WTC11 (cell line): ENCODE results near the gene ANKRD13D.

Source experiments
- GRHL2 ChIP-seq: fragments of 250-450 bp; sonication (Bioruptor Pico); IDR thresholded peaks from 2 replicates; pipeline ENCODE4 v1.8.0; 2022; ENCODE audit warnings: mild to moderate bottlenecking, moderate library complexity; ENCODE audit not compliant: insufficient replicate concordance, severe bottlenecking
- NR1H2 ChIP-seq: sonication (generic); formaldehyde crosslinking; IDR thresholded peaks from 2 replicates; pipeline ENCODE4 v1.9.0; 2021; ENCODE audit warnings: mild to moderate bottlenecking, moderate library complexity, missing genetic modification reagents

DNA sequence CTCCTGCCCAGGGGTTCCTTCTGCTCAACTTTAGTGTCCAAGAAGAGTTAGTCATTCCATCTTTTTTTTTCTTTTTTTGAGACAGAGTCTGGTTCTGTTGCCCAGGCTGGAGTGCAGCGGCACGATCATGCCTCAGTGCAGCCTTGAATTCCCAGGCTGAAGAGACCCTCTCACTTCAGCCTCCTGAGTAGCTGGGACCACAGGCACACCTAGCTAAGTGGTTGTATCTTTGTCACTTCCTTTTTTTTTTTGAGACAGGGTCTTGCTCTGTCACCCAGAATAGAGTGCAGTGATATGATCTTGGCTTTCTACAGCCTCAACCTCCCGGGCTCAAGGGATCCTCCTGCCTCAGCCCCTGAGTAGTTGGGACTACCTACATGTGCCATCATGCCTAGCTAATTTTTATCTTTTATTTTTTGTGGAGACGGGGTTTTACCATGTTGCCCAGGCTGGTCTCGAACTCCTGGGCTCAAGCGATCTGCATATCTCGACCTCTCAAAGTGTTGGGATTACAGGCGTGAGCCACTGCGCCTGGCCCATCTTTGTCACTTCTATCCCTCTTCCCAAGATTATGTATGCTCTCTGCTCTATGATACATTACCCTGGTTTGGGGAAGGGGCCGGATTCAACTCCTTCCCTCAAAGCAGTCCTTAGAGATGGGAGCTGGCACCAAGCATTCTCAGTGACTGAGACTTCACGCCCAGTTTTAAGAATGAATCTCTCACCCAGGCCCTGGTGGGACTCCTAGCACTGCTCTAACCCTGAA is 24.2 kb downstream of the ANKRD13D start:
- TF ChIP-seq GRHL2 (no peak), NR1H2 (CRISPR knock-in tag) (no peak)
